Measurements from ENCODE around the gene NDUFS7.

- TF ChIP-seq CTCF (IDR thresholded peaks at IDR 0.05) (no peak), POLR2A (IDR thresholded peaks at IDR 0.05) (no peak)
Observed at GRCh38 chr19:1396768-1397679, 13.3 kb downstream of the NDUFS7 start.

All from esophagus squamous epithelium (tissue), 4 donors.